ENCODE results near the gene BIRC2.
"Not testable (repeated sequence)": the region's sequence is repeated elsewhere in the genome, so short reads cannot be mapped to it uniquely, and the experiment has no call there.

BIRC2 gene

DNA sequence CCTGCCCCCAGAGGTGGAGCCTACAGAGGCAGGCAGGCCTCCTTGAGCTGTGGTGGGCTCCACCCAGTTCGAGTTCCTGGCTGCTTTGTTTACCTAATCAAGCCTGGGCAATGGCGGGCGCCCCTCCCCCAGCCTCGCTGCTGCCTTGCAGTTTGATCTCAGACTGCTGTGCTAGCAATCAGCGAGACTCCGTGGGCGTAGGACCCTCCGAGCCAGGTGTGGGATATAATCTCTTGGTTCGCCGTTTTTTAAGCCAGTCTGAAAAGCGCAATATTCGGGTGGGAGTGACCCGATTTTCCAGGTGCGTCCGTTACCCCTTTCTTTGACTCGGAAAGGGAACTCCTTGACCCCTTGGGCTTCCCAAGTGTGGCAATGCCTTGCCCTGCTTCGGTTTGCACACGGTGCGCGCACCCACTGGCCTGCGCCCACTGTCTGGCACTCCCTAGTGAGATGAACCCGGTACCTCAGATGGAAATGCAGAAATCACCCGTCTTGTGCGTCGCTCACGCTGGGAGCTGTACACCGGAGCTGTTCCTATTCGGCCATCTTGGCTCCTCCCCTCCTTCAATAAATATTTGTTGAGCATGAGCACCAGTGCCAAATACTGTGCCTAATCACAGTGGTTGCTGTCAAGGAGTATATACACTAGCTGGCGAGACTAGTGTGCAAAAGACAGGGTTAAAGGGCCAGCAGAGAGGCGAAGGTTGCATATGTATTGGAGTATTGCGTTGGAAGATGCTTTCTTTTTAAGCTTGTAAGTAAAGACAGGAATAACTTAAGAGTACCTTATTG, 27.8 kb downstream of the BIRC2 start:
- FAIRE-seq; DNase-seq (ENCODE audit: low spot score): not testable (repeated sequence)

DNA sequence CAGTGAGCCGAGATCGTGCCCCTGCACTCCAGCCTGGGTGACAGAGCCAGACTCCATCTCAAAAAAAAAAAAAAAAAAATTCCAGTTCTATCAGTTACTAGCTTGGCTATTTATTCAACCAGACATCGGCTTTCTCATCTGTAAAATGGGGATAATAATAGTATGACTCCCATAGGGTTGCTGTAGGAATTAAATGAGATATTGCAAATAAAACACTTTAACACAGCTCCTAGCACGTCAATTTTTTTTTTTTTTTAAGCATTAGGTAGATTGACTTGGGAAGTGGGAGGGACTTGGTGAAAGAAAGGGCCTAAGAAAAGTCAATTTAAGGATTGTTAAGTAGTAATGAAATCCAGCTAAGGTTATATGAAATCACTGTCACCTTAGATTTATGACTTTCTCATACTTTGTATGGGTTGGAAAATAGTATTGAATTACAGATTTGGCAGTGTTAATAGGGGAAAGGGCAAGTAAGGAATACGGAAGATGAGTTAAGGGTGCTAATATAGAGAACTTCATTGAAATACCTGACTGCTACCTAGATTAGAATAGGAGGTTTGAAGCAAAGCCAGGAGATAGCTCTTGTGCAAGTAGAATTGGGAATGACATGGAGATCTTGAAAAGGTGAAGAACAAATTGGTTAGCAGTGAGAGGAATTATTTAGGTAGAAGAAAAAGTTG, 28.8 kb downstream of the BIRC2 start:
- FAIRE-seq (no peak), DNase-seq (ENCODE audit: low spot score) (no peak)

DNA sequence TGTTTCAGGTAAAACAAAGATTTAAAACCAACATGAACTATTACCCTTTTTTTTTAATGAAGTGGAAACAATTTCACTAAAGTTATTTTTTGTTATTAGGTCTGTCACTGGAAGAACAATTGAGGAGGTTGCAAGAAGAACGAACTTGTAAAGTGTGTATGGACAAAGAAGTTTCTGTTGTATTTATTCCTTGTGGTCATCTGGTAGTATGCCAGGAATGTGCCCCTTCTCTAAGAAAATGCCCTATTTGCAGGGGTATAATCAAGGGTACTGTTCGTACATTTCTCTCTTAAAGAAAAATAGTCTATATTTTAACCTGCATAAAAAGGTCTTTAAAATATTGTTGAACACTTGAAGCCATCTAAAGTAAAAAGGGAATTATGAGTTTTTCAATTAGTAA, 30.9 kb downstream of the BIRC2 start:
- no peak for DNase-seq (ENCODE audit: low spot score)

DNA sequence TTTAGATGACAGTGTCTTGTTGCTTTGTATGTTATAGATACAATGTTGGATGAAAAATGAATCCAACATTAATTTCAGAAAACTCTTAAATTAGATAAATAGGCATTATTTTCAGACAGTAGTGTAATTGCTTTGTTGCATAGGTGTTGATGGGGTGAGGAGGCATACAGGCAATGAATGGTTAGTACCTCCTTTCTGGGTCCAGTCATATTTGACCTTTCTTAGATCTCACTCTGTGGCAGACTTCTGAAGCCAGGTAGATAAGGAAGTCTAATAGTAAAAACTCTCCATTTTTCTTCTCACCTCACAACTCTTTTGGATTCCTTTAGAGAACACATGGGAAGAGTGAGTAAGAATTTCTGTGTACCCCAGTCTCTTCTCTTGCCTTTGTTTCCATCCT, 31.8 kb downstream of the BIRC2 start:
- FAIRE-seq, result no peak
- DNase-seq (ENCODE audit: low spot score), result no peak

More for the DNA sequence above, 30.9 kb downstream of the BIRC2 start:
- no peak for FAIRE-seq

DNA sequence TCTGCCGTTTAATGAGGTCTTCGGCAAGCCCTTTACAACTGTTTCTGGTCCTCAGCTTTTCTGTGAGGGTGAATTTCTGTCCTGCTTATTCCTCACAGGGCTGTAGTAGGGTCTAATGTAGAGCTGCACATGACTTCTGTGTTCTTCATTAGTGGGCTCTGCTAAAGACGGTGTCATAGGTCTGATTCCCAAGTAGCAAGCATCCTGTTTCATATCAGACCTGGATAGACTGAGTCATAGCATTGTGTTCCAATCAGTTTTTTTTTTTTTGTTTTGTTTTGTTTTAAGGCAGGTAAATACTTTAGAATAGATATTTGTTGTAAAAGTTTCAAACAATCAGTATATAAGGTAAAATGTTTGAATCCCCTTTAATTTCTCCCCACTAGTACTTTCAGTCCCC, 35.4 kb downstream of the BIRC2 start:
- no peak for FAIRE-seq

DNA sequence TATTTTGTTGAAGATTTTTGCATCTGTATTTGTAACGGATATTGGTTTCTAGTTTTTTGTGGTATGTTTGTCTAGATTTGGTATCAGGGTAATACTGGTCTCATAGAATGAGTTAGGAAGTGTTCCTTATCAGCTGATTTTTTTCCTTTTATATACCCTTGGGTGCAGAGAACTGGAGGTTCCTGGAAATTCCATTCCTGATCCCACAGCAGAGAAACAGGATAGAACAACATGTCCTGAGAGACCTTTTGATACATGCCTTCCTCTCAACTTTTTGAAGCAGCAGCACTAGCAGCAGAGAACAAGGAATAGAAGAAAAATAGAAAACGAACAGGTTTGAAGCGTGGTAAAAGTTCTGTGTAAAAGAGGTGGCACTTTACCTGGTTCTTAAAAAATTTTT, 36.8 kb downstream of the BIRC2 start:
- no peak for FAIRE-seq
- no peak for DNase-seq (ENCODE audit: low spot score)

More for the DNA sequence above, 35.4 kb downstream of the BIRC2 start:
- DNase-seq (ENCODE audit: low spot score), result no peak

DNA sequence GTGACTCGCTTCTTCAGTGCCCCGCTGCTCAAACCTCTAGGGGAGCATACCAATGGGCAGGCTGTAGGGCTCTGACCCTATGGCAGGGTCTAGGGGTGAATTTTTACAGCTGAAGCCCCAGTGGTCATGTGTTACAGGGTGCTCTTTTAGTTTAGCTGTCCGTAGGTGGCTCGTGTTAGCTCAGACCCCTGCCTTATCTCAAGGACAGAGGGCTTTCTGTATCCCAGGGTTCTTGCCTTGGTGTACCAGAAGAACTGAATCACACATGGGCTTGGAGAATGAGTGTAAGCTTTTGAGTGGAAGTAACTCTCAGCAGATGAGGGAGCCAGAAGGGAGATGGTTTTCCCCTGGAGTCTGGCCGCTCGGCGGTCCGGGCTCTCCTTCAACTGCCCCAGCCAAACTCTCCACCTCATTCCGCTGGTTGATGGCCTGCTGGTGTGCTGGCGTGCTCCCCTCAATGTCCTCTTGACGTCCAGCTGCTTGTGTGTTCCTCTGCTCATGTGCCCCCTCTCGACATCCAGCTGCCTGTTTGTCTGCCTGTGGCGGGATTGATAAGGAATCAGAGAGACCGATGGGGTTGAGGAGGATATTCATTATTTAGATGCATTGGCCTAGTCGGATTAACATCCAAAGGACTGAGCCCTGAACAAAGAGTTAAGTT, 37.5 kb downstream of the BIRC2 start:
- DNase-seq (ENCODE audit: low spot score), result no peak
- no peak for FAIRE-seq

DNA sequence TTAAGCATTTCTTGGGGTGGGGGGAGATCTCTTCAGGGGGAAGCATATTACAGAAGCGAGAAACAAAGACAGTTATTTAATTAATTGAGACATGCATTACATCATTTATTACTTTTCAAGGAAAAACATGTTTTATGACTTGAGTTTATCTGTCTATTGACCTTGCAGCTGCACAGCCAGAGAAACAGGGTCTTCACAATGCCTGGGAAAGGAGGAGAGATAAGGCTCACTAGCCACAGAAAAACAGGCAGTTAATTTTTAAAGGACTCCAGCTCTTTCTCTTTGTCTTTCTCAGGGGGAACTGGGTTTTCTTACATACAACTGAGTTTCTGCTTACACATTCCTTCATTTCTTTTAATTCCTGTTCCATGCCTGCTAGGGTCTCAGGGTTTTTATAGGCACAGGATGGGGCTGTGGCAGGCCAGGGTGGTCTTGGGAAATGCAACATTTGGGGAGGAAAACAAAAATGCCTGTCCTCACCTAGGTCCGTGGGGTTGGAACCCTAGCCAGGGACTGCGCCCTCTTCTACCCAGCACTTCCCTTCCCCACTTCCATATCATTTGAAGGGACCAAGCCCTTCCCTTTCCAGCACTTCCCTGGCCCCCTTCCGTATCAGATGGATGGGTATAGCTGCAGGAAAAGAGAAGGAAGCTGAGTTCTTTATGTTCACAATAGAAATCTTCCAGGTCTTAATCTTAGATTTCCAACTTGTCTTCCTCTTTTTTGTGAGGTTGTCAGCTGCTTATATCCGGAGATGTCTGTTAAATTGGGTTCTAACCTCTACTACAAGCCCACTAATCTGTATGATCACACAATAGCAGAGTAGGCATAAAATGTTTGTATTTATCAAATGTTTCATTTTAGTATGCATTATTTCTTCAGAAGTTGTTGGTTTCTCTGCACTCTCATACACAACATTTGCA, 38.3 kb downstream of the BIRC2 start:
- DNase-seq (ENCODE audit: low spot score) (no peak), FAIRE-seq (no peak)

DNA sequence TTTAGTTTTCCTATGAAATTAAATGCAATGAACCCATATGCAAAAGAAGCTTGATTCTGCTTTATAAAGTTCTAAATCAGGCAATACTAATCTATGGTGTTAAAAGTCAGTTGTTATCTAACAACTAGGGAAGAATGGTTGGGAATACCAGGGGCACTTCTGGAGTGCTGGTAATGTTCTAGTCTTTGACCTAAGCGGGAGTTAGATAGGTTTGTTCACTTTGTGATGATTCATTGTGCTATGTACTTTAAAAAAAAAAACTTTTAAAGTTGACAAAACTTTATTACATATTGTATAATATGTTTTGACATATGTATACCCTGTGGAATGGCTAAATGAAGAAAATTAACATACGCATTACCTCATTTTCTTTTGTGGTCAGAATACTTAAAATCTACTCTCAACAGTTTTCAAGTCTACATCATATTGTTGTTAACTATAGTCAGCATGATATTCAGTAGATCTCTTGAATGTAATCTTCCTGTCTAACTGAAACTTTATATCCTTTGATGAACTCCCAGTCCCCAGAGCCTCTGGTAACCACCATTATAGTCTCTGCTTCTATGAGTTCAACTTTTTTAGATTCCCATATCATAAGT, 39.2 kb downstream of the BIRC2 start:
- no peak for DNase-seq (ENCODE audit: low spot score)
- FAIRE-seq, result no peak

DNA sequence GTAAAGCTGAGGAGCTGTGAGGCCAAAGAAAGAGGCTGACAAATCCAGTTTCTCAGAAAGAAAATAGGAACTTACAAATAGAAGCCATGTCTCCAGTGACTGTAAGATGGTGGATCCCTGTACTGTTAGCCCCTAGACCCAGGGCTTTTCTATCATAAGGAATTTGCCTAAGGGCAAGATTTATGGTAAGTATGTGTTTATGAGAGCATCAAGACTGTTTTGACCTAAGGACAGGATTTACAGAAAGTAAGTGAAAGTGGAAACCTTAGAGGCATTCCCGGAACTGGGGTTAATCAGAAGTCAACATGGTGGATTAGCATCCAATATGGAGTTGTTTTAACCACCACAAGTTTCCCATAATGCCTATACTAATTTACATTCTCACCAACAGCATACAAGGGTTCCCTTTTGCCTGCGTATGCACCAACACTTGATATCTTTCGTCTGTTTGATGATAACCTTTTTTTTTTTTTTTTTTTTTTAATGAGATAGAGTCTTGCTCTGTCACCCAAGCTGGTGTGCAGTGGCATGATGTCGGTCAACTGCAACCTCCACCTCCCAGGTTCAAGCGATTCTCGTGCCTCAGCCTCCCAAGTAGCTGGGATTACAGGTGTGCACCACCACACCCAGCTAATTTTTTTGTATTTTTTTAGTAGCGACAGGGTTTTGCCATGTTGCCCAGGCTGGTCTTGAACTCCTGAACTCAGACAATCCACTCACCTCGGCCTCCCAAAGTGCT, 40.2 kb downstream of the BIRC2 start:
- FAIRE-seq (no peak), DNase-seq (ENCODE audit: low spot score) (no peak)

DNA sequence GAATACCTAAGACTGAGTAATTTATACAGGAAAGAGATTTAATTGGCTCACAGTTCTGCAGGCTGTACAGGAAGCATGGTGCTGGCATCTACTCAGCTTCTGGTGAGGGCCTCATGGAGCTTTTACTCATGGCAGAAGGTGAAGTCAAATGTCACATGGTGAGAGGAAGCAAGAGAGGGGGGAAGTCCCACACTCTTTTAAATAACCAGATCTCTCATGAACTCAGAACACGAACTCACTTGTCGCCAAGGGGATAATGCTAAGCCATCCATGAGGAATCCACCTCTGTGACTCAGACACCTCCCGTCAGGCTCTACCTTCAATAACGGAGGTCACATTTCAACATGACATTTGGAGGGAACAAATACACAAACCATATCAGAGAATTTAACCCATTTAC, 42.2 kb downstream of the BIRC2 start:
- no peak for DNase-seq (ENCODE audit: low spot score)
- FAIRE-seq, result no peak

DNA sequence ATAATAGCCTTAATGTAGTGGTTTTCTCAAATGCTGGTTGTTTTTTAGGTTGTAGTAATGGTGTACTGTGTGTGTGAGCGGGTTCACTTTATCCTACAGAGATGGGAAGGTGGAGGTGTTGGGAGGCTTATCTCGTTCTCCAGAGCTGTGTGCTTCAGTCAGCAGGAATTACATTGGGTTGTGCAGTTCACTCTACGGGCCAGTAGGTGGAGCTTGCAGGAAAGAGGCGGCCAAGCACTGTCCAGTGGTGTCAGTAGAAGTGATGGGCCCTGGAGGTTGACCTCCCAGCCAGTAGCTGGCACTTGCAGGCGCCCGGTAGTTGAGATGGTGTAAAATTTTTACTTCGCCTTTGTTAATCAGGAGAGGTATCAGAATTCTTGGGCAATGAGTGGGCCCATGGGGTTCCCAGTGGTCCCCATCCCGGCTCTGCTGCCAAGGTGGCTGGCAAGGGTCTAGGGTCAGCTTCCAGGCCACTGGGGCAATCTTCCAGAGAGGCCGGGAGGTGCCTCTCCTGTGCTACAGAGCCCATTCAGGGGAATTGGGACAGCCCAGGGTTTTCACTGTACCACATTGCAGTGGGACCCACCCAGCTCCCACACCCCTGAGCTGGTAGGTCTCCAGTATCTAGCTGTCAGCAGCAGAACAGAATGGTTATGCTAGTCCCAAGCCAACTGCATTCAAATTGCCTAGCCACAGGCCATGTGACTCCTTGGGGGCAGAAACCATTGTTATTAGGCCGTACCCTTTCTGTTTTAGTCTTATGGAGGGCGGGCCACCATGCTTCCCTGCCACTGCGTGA, 43.9 kb downstream of the BIRC2 start:
- peak; percentile 87 for FAIRE-seq
- peak; percentile 60 for DNase-seq (ENCODE audit: low spot score)

DNA sequence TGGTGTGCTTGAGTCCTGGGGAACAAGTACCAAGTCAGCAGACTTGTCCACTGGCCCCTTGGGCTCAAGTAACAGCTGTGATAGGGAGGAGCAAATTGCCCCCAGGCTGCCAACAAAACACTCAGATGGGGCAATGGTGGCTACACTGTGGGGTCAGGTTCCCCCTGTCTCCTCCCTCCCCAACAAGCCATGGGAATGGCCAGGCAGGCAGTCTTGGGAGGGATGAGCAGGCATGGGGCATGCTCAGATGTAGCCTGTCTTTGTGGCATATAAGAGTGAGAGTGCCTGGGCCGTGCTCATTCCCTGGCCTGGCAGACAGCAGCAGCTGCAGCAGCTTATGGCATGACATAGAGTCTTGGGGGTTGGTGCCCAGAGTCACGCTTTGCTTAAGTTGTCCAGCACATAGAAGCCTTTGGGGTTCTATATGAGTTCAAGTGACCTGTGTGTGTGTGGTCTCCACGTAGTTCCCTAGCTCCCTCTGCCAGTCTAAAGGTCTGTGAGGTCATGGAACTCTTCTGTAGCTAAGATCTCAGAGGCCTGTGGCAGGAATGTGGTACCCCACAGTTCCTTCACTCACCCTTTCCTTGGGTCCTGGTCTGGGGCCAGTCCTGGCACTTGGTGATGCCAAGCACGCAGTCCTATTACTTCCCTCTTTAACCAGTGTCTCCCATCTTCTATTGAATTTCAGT, 44.7 kb downstream of the BIRC2 start:
- peak; percentile 44 for FAIRE-seq
- DNase-seq (ENCODE audit: low spot score), result no peak

DNA sequence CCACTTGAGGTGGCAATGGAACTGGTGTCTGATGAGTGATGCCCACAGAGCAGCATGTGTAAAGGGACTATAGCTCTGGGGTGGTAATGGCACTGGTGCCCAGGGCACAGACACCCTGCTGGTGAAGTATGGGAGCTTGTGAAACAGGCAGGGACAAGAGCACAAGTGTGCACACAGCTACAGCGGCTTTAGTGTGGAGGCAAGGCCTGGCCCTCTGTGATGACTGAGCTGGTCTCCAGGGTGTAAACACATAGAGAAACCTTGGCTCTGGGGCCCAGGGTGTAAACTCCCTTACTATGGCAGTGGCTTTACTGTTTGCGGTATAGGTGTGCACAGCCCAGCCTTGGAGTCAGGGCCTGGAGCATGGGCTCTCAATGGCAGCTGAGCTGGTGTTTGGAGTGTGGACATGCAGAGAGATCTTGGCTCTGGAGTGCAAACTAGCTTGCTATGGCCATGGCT, 46.3 kb downstream of the BIRC2 start:
- DNase-seq (ENCODE audit: low spot score) (no peak), FAIRE-seq (no peak)

DNA sequence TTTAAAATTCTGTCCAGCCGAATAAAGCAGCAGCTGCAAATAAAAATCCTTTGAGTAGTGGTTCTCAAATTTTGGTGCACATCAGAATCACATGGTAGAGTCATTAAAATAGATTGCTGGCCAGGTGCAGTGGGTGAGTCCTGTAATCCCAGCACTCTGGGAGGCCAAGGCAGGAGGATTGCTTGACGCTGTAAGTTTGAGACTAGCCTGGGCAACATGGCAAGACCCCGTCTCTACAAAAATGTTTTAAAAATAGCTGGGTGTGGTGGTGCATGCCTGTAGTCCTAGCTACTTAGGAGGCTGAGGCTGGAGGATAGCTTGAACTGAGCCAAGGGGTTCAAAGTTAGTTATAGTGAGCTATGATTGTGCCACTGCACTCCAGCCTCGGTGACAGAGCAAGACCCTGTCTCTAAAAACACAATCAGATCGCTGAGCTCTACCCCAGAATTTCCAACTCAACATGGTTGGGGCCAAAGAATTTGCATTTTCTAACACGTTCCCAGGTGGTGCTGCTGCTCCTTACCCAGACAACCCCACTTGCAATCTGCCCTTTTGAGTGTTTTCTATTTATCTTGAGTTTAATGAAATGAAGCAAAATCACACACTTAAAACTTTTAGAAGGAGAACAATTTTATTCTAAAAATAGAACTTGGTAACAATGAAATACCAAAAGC, 48.8 kb downstream of the BIRC2 start:
- DNase-seq (ENCODE audit: low spot score) (no peak), FAIRE-seq (no peak)

DNA sequence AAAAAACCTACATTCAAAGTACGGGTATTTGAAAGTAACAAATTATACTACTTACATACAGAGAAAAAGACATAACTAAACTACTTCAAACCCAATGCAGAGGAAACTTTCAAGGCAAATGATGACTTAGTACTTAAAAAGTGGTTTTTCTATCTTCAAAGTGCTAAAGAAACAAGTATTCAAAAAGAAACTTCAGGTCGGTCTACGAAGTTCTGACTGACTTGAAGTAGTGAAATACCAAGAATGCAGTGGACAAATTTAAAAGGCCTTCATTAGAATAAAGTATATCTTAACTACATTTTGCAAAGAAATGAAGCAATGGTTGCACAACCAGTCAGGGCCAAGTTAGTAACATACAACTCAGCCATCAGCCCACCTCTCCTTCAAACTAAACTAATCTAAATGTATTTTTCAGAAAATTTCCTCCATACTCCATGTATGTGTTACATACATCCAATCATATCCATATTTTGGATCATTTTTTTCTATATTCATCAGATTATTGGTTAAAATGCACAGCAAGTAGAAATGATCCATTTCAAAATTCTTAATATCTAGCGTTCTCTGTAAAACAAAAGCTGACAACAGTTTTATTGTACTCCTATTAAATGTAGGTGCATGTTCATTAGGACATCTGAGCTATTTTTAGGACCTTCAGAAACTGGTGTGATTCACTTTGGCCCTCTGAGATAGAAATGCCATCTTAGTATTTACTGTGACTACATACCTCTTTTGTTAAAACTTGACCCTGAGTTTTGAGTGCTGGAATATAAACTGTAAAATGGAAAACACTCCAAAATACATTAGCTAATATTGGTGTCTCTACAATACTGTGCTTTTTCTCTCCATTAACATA, 49.9 kb downstream of the BIRC2 start:
- DNase-seq (ENCODE audit: low spot score) (no peak), FAIRE-seq (no peak)

DNA sequence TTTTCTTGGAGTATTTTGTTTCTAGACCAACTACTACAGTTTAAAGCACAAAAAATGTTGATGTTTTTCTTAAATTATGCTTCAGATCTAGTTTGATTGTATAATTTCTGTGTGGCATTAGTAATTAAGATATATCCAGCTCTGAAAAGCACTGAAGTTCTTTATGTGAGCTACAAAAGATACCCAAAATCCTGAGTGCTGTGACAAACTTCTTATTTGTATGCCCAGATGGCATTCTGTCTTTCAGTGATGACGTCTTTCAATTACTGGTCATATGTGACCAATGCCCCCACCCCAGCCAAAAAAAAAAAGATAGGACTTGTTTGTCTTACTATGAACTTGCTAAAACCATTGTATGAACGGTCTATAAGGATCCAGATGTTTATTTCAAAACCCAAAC, 51.3 kb downstream of the BIRC2 start:
- DNase-seq (ENCODE audit: low spot score) (no peak), FAIRE-seq (no peak)

Measured in urothelium cell line (cell line).